Liver (tissue), 9 donors: Measurements from ENCODE around the gene TBL1Y. TPM values are rescaled to one million over a fixed set of nuclear protein-coding genes. Genes with fewer than 3 reads are reported as not detected.
"Not testable (repeated sequence)": the region's sequence is repeated elsewhere in the genome, so short reads cannot be mapped to it uniquely, and the experiment has no call there.

Source experiments
- DNase-seq: peaks from one replicate; pipeline ENCODE4 v3.0.0-alpha.2; 2017; ENCODE audit warnings: low spot score
- H3K27ac ChIP-seq, 2 donors: one replicate each; pipeline ENCODE4 v1.7.0; 2013; ENCODE audit warnings: inconsistent platforms in 2 of 2, low read length in 2 of 2, control low read depth in 1 of 2, low read depth in 1 of 2, mild to moderate bottlenecking in 1 of 2
- H3K27me3 ChIP-seq, 4 donors: one replicate each; pipeline versions ENCODE4 v1.6.1 to v1.7.0; 2013; ENCODE audit warnings: low read length in 3 of 4, inconsistent platforms in 1 of 4, mild to moderate bottlenecking in 1 of 4, moderate library complexity in 1 of 4; ENCODE audit not compliant: control insufficient read depth in 4 of 4, insufficient read depth in 4 of 4
- H3K36me3 ChIP-seq, 4 donors: one replicate each; pipeline versions ENCODE4 v1.6.1 to v1.7.0; 2013; ENCODE audit warnings: low read length in 3 of 4, mild to moderate bottlenecking in 3 of 4, low read depth in 1 of 4, moderate library complexity in 1 of 4; ENCODE audit not compliant: control insufficient read depth in 4 of 4, insufficient read depth in 3 of 4
- H3K4me1 ChIP-seq, 4 donors: one replicate each; pipeline versions ENCODE4 v1.6.1 to v1.7.0; 2013; ENCODE audit warnings: low read length in 3 of 4, mild to moderate bottlenecking in 3 of 4, moderate library complexity in 1 of 4; ENCODE audit not compliant: control insufficient read depth in 4 of 4, insufficient read depth in 4 of 4
- H3K4me3 ChIP-seq, 3 donors: one replicate each; pipeline versions ENCODE4 v1.6.1 to v1.7.0; 2013; ENCODE audit warnings: low read length in 3 of 3, control low read depth in 1 of 3, low read depth in 1 of 3, mild to moderate bottlenecking in 1 of 3
- H3K9ac ChIP-seq, 2 donors: one replicate each; pipeline ENCODE4 v1.7.0; 2013; ENCODE audit warnings: low read length in 2 of 2, mild to moderate bottlenecking in 2 of 2, moderate library complexity in 2 of 2, control low read depth in 1 of 2, low read depth in 1 of 2
- H3K9me3 ChIP-seq, 4 donors: one replicate each; pipeline versions ENCODE4 v1.6.1 to v1.7.0; 2013; ENCODE audit warnings: low read length in 3 of 4; ENCODE audit not compliant: control insufficient read depth in 4 of 4
- EGR1 ChIP-seq, 2 donors: IDR thresholded peaks; 2 replicates each; pipeline ENCODE4 v1.6.1; 2016 to 2018; ENCODE audit warnings: antibody characterized with exemption in 2 of 2, low read depth in 2 of 2
- FOXA1 ChIP-seq: IDR thresholded peaks from 2 replicates; pipeline ENCODE4 v1.6.1; 2016; ENCODE audit warnings: antibody characterized with exemption
- FOXA2 ChIP-seq: IDR thresholded peaks from 2 replicates; pipeline ENCODE4 v1.6.1; 2016; ENCODE audit warnings: antibody characterized with exemption
- GABPA ChIP-seq, 2 donors: IDR thresholded peaks in 1 of 2; conservative IDR thresholded peaks in 1 of 2; 2 replicates each; pipeline ENCODE4 v1.6.1; 2016; ENCODE audit warnings: antibody characterized with exemption in 2 of 2, mild to moderate bottlenecking in 1 of 2, moderate library complexity in 1 of 2
- HNF4A ChIP-seq, 2 donors: conservative IDR thresholded peaks; 2 replicates each; pipeline ENCODE4 v1.6.1; 2016; ENCODE audit warnings: antibody characterized with exemption in 2 of 2, mild to moderate bottlenecking in 2 of 2
- HNF4G ChIP-seq: IDR thresholded peaks from 2 replicates; pipeline ENCODE4 v1.6.1; 2016; ENCODE audit warnings: antibody characterized with exemption
- NR2F2 ChIP-seq: IDR thresholded peaks from 2 replicates; pipeline ENCODE4 v1.6.1; 2016; ENCODE audit warnings: antibody characterized with exemption
- RAD21 ChIP-seq, 2 donors: IDR thresholded peaks; 2 replicates each; pipeline ENCODE4 v1.6.1; 2016; ENCODE audit warnings: antibody characterized with exemption in 2 of 2, mild to moderate bottlenecking in 2 of 2
- RXRA ChIP-seq, 2 donors: IDR thresholded peaks; 2 replicates each; pipeline ENCODE4 v1.6.1; 2017 to 2018; ENCODE audit warnings: antibody characterized with exemption in 2 of 2, mild to moderate bottlenecking in 1 of 2
- TAF1 ChIP-seq: conservative IDR thresholded peaks from 2 replicates; pipeline ENCODE4 v1.6.1; 2016; ENCODE audit warnings: antibody characterized with exemption, mild to moderate bottlenecking
- YY1 ChIP-seq: IDR thresholded peaks from 2 replicates; pipeline ENCODE4 v1.6.1; 2016; ENCODE audit warnings: antibody characterized with exemption, mild to moderate bottlenecking
- WGBS: extraction: QIAGEN DNeasy Blood & Tissue Kit; methylation state at CpG from one replicate; pipeline ENCODE4 v1.1.7; 2013; 5-methylcytosine and 5-hydroxymethylcytosine counted together
- polyA plus RNA-seq, 2 donors: library from polyadenylated mRNA; stranded (reverse) in 1 of 2; unstranded in 1 of 2; fragments of 200-250 nt in 1 of 2; fragments of >200 nt in 1 of 2; fragmentation: Nextera tagmentation in 1 of 2; extraction: Ambion mirVana in 1 of 2; gene quantifications; one replicate each; pipeline versions ENCODE4 v1.2.1 to v1.2.3, GENCODE V29; 2013 to 2015
- total RNA-seq, 2 donors: library from RNA; depleted of rRNA; stranded (reverse); fragments of >200 nt; gene quantifications; one replicate each; pipeline ENCODE4 v1.2.3, GENCODE V29; 2014
- TF ChIP-seq, protein P1 (sequence below): IDR thresholded peaks from 2 replicates; pipeline ENCODE4 v1.6.1; 2016; ENCODE audit warnings: antibody characterized with exemption
- TF ChIP-seq, protein P2 (sequence below): IDR thresholded peaks from 2 replicates; pipeline ENCODE4 v1.6.1; 2016; ENCODE audit warnings: antibody characterized with exemption
- TF ChIP-seq, protein P3 (sequence below): fragments of 150-350 bp; IDR thresholded peaks from 2 replicates; pipeline ENCODE4 v1.5.1; 2017; ENCODE audit warnings: improper control_type of control experiment, low read depth, low read length; ENCODE audit not compliant: missing input control
- TF ChIP-seq, protein P4 (sequence below): IDR thresholded peaks from 2 replicates; pipeline ENCODE4 v1.6.1; 2016; ENCODE audit warnings: antibody characterized with exemption
- donor health status: healthy.
- donor health status: healthy.
- donor health status: healthy.
- donor health status: healthy.
- donor health status: healthy.

Gene TBL1Y
- total and polyA plus RNA-seq, 4 donors: 0.72 to 1.6 TPM; not detected in 2

DNA sequence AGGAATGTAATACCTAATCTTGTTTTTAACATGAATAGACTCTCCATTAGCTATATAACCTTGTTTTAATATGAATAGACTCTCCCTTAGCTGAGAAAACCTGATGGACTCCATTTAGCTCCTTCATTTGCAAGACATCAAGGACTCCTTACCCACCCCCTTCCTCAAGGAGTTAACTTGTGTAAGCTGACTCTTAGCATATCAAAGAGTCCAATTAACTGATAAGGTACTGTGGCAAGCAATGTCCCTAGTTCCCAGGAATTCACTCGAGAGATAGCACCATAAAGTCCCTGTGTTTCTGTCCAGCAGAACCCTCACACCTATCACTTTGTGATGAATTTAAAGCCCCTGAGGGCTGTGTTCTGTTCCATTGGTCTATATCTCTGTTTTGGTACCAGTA lies 15.3 kb upstream of the TBL1Y start:
- Histone ChIP-seq H3K9me3 (no peaks in the 10 kb centered on the region), H3K27me3 (no peaks in the 10 kb centered on the region), H3K9ac (no peak overlapping the region), H3K36me3 (no peaks in the 10 kb centered on the region), H3K4me1 (no peaks in the 10 kb centered on the region), H3K27ac (no peak overlapping the region), H3K4me3 (no peak overlapping the region)
- whole genome bisulfite sequencing: 54% methylated on average over 1 of the region's 1 CpG
- DNase-seq: no peak
- TF ChIP-seq EGR1 (IDR thresholded peaks at IDR 0.05; ENCODE audit: low read depth in 2 of 2) (no peak), RAD21 (IDR thresholded peaks at IDR 0.05) (no peak), FOXA1 (no peak), HNF4A (conservative IDR thresholded peaks at IDR 0.05) (no peak), FOXA2 (no peak), NR2F2 (no peak), RXRA (IDR thresholded peaks at IDR 0.05) (no peak), YY1 (no peak), HNF4G (no peak), TAF1 (no peak), GABPA (IDR thresholded peaks at IDR 0.05 in 1 of 2, conservative IDR thresholded peaks at IDR 0.05 in 1 of 2) (no peak)
- TF ChIP-seq, protein P1, sequence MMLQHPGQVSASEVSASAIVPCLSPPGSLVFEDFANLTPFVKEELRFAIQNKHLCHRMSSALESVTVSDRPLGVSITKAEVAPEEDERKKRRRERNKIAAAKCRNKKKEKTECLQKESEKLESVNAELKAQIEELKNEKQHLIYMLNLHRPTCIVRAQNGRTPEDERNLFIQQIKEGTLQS: no peak
- TF ChIP-seq, protein P2, sequence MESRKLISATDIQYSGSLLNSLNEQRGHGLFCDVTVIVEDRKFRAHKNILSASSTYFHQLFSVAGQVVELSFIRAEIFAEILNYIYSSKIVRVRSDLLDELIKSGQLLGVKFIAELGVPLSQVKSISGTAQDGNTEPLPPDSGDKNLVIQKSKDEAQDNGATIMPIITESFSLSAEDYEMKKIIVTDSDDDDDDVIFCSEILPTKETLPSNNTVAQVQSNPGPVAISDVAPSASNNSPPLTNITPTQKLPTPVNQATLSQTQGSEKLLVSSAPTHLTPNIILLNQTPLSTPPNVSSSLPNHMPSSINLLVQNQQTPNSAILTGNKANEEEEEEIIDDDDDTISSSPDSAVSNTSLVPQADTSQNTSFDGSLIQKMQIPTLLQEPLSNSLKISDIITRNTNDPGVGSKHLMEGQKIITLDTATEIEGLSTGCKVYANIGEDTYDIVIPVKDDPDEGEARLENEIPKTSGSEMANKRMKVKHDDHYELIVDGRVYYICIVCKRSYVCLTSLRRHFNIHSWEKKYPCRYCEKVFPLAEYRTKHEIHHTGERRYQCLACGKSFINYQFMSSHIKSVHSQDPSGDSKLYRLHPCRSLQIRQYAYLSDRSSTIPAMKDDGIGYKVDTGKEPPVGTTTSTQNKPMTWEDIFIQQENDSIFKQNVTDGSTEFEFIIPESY: no peak
- TF ChIP-seq, protein P3, sequence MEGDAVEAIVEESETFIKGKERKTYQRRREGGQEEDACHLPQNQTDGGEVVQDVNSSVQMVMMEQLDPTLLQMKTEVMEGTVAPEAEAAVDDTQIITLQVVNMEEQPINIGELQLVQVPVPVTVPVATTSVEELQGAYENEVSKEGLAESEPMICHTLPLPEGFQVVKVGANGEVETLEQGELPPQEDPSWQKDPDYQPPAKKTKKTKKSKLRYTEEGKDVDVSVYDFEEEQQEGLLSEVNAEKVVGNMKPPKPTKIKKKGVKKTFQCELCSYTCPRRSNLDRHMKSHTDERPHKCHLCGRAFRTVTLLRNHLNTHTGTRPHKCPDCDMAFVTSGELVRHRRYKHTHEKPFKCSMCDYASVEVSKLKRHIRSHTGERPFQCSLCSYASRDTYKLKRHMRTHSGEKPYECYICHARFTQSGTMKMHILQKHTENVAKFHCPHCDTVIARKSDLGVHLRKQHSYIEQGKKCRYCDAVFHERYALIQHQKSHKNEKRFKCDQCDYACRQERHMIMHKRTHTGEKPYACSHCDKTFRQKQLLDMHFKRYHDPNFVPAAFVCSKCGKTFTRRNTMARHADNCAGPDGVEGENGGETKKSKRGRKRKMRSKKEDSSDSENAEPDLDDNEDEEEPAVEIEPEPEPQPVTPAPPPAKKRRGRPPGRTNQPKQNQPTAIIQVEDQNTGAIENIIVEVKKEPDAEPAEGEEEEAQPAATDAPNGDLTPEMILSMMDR: no peak
- TF ChIP-seq, protein P4, sequence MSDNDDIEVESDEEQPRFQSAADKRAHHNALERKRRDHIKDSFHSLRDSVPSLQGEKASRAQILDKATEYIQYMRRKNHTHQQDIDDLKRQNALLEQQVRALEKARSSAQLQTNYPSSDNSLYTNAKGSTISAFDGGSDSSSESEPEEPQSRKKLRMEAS: no peak

DNA sequence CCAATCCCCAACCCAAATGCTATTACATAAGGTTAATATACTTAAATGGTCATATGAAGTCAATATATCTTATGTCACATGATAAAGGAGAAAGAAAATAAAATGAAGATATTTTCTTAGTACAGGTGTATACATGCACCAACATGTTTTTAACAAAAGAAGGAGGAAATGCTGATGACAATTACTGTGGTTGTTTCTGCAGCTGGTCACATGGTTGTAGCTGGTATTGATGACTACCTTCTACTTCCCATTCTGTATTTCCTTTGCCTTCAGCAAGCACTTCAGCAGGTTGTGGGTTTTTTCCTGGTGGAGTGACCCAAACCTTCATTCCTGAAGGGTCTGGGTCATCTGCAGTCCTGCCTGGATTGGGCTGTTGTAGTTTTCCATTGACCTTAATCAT lies 8.4 kb upstream of the TBL1Y start:
- not testable (repeated sequence) for H3K27me3 ChIP-seq, H3K9ac ChIP-seq, H3K9me3 ChIP-seq, H3K27ac ChIP-seq, DNase-seq, H3K4me1 ChIP-seq, H3K36me3 ChIP-seq, H3K4me3 ChIP-seq

DNA sequence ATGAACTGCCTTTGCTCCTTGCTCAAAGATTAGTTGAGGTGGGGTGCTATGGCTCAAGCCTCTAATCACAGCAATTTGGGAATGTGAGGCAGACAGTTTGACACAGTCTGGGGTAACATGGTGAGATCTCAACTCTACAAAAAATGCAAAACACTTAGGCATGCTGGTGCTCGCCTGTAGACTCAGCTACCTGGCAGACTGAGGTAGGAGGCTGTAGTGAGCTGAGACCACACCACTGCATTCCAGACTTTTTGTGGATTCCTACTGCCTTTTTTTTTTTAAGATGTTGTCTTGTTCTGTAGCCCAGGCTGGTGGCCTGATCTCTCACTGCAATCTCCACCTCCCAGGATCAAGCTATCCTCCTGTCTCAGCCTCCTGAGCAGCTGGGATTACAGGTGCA lies 2.9 kb upstream of the TBL1Y start:
- WGBS: 90% methylated on average over 1 of the region's 1 CpG
- no peaks in the 10 kb centered on the region for H3K9me3 ChIP-seq
- H3K36me3 ChIP-seq: no peaks in the 10 kb centered on the region
- no peak overlapping the region for H3K27ac ChIP-seq
- TF ChIP-seq YY1: no peak
- no peak overlapping the region for H3K9ac ChIP-seq
- no peaks in the 10 kb centered on the region for H3K27me3 ChIP-seq
- no peak overlapping the region for H3K4me3 ChIP-seq
- peaks cover 0 to 2% (median 0%) of the 10 kb centered on the region in 4 donors for H3K4me1 ChIP-seq
- no peak for DNase-seq

DNA sequence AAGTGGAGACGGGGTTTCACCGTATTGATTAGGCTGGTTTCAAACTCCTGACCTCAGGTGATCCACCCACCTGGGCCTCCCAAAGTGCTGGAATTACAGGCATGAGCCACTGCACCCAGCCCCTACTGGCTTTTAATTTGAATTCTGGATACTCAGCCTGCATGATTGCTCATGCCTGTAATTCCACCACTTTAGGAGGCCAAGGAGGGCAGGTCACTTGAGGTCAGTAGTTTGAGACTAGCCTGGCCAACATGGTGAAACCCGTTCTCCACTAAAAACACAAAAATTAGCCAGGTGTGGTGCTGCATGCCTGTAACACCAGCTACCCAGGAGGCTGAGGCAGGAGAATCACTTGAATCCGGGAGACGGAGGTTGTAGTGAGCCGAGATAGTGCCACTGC lies 2.5 kb upstream of the TBL1Y start:
- not testable (repeated sequence) for H3K27me3 ChIP-seq, H3K36me3 ChIP-seq, H3K27ac ChIP-seq, H3K9ac ChIP-seq, H3K9me3 ChIP-seq, DNase-seq, H3K4me1 ChIP-seq, H3K4me3 ChIP-seq
- WGBS: 68% methylated on average over 6 of the region's 6 CpGs
